Measurements from ENCODE around the gene PLCL1. TPM values are rescaled to one million over a fixed set of nuclear protein-coding genes. Genes with fewer than 3 reads are reported as not detected.
A peak's percentile ranks its signal among the peaks of the same experiment; 100 is the strongest.

The PLCL1 gene
- total RNA-seq, 3 donors from 2014 or later (not counting 1 experiment from before 2014, with no cell fraction given): 0.86 to 2.8 (median 1.1) TPM

DNA sequence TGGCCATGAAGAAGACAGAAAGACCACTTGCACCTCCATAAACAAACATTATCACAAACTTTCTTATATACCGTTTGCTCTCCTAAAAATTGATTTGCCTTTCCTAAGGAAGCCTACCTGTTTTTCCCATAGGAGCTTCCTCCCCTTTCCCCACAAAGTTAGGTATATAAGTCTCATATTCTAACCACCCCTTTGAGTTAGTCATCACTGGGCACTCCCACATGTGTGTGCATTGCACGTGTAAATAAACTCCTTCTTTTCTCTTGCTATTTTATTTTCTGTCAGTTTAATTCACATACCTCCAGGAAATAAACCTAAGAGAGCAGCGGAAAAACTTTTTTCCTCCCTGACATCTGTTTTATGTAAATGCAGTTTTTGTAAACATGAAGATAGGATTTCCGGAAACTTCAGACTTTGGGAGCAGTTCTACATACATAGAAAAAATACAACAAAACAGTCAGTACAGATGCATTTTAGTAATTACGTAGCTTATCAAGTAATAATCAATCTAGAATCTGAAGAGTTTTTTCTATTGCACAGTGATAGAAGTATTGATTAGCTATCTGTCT is 46.6 kb downstream of the PLCL1 start:
- Mint-ChIP-seq H3K4me3 (no peak overlapping the region), H3K36me3 (no peaks in the 10 kb centered on the region), H3K27me3 (ENCODE audit: low read depth in 2 of 2) (peaks cover 2 to 27% of the 10 kb centered on the region in 2 donors), H3K9me3 (no peaks in the 10 kb centered on the region), H3K4me1 (no peaks in the 10 kb centered on the region), H3K27ac (no peak overlapping the region)
- TF ChIP-seq, protein P1, sequence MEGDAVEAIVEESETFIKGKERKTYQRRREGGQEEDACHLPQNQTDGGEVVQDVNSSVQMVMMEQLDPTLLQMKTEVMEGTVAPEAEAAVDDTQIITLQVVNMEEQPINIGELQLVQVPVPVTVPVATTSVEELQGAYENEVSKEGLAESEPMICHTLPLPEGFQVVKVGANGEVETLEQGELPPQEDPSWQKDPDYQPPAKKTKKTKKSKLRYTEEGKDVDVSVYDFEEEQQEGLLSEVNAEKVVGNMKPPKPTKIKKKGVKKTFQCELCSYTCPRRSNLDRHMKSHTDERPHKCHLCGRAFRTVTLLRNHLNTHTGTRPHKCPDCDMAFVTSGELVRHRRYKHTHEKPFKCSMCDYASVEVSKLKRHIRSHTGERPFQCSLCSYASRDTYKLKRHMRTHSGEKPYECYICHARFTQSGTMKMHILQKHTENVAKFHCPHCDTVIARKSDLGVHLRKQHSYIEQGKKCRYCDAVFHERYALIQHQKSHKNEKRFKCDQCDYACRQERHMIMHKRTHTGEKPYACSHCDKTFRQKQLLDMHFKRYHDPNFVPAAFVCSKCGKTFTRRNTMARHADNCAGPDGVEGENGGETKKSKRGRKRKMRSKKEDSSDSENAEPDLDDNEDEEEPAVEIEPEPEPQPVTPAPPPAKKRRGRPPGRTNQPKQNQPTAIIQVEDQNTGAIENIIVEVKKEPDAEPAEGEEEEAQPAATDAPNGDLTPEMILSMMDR (IDR thresholded peaks at IDR 0.05): no peak
- intact Hi-C loops (cut with micrococcal nuclease): no loop called here
- ATAC-seq (no peak), DNase-seq (no peak)
- Histone ChIP-seq H3K4me1 (ENCODE audit: control insufficient read depth, insufficient read depth, low read length) (no peaks in the 10 kb centered on the region), H3K27me3 (ENCODE audit: control insufficient read depth, insufficient read depth, low read length) (no peaks in the 10 kb centered on the region), H3K9me3 (ENCODE audit: control insufficient read depth, insufficient read depth, low read length) (no peaks in the 10 kb centered on the region), H3K4me3 (ENCODE audit: low read length) (no peak overlapping the region), H3K27ac (ENCODE audit: low read length) (no peak overlapping the region), H3K36me3 (ENCODE audit: control insufficient read depth, insufficient read depth, low read length) (no peaks in the 10 kb centered on the region)
- 91% methylated on average over 2 of the region's 5 CpGs for whole genome bisulfite sequencing (ENCODE audit: insufficient coverage)

DNA sequence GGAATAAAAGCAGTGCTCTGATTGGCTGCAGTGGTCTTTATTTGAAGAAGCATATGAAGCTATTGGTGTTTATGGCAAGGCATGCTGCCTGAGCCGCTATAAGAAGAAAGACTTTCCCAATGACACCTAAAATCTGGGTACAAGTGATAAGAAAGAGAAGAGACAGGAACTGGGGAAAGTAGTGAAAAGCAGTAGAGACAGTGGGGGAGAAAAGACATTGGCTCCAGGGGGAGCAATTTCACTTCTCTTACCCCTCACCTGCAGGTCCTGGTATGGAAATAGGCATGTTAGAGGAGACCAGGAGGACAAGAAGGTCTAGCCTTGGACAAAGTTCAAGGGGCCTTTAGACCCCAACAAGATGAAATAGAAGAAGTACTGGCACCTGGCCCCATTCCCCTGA is 47.1 kb downstream of the PLCL1 start:
- Histone ChIP-seq H3K4me1 (ENCODE audit: control insufficient read depth, insufficient read depth, low read length) (no peaks in the 10 kb centered on the region), H3K9me3 (ENCODE audit: control insufficient read depth, insufficient read depth, low read length) (no peaks in the 10 kb centered on the region), H3K27me3 (ENCODE audit: control insufficient read depth, insufficient read depth, low read length) (no peaks in the 10 kb centered on the region), H3K27ac (ENCODE audit: low read length) (no peak overlapping the region), H3K36me3 (ENCODE audit: control insufficient read depth, insufficient read depth, low read length) (no peaks in the 10 kb centered on the region), H3K4me3 (ENCODE audit: low read length) (no peak overlapping the region)
- TF ChIP-seq, protein P1 (IDR thresholded peaks at IDR 0.05): no peak
- H3K27ac Mint-ChIP-seq: no peak overlapping the region
- no peaks in the 10 kb centered on the region for H3K36me3 Mint-ChIP-seq
- H3K4me1 Mint-ChIP-seq: no peaks in the 10 kb centered on the region
- WGBS (ENCODE audit: insufficient coverage): no CpG with 5 or more reads among the region's 1 CpG
- peaks cover 0 to 22% of the 10 kb centered on the region in 2 donors for H3K27me3 Mint-ChIP-seq (ENCODE audit: low read depth in 2 of 2)
- H3K4me3 Mint-ChIP-seq: no peak overlapping the region
- no peaks in the 10 kb centered on the region for H3K9me3 Mint-ChIP-seq
- intact Hi-C loops (cut with micrococcal nuclease): no loop called here
- DNase-seq (peak in 1 of 2 donors; percentile 47), ATAC-seq (no peak)

DNA sequence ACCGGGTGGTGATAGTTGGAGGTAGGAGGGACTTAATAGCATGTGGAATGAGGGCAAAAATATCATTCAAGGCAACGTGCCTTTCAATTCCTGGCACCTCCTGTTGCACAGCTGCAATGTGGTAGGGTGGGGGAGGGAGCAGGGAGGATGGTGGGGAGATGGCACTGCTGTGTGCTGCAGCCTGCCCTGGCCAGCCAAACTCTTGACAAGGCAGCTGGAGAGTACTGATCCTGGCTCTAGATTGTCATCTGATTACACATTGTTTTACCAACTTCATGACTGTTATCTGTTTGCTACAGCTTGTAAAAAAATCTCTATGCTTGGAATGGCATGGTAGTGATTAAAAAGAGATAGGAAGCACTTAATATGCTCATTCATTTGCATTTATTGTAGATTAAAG is 47.7 kb downstream of the PLCL1 start:
- DNase-seq: no peak
- Mint-ChIP-seq H3K27ac (no peak overlapping the region), H3K9me3 (no peaks in the 10 kb centered on the region), H3K4me3 (no peak overlapping the region), H3K36me3 (no peaks in the 10 kb centered on the region), H3K4me1 (no peaks in the 10 kb centered on the region), H3K27me3 (ENCODE audit: low read depth in 2 of 2) (peaks cover 0 to 21% of the 10 kb centered on the region in 2 donors)
- TF ChIP-seq, protein P1 (IDR thresholded peaks at IDR 0.05): no peak
- no peaks in the 10 kb centered on the region for H3K27me3 ChIP-seq (ENCODE audit: control insufficient read depth, insufficient read depth, low read length)
- 57% methylated on average over 2 of the region's 2 CpGs for WGBS (ENCODE audit: insufficient coverage)
- ATAC-seq: no peak
- H3K9me3 ChIP-seq (ENCODE audit: control insufficient read depth, insufficient read depth, low read length): no peaks in the 10 kb centered on the region
- no peaks in the 10 kb centered on the region for H3K36me3 ChIP-seq (ENCODE audit: control insufficient read depth, insufficient read depth, low read length)
- no peak overlapping the region for H3K4me3 ChIP-seq (ENCODE audit: low read length)
- H3K27ac ChIP-seq (ENCODE audit: low read length): no peak overlapping the region
- intact Hi-C loops (cut with micrococcal nuclease): no loop called here
- no peaks in the 10 kb centered on the region for H3K4me1 ChIP-seq (ENCODE audit: control insufficient read depth, insufficient read depth, low read length)

DNA sequence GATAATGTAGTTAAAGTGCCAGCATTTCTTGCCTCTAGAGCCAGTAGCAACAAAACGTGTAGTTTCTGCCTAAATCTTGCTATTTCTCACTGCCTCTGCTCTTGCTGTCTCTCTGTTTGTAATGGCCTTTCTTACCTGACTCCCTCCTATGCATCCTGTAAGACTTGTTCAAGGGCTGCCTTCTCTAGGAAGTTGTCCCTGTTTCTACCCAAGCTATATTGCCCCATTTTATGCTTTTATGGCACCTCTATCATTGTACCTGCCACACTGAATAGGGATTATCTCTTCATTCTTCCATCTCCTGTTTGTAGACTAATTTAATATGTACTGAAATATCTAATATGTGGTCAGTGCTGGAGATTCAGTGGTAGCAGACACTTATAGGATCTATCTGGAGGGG is 49.2 kb downstream of the PLCL1 start:
- DNase-seq: no peak
- TF ChIP-seq, protein P1 (IDR thresholded peaks at IDR 0.05): no peak
- H3K9me3 ChIP-seq (ENCODE audit: control insufficient read depth, insufficient read depth, low read length): no peaks in the 10 kb centered on the region
- H3K36me3 ChIP-seq (ENCODE audit: control insufficient read depth, insufficient read depth, low read length): no peaks in the 10 kb centered on the region
- no peak for ATAC-seq
- no peaks in the 10 kb centered on the region for H3K4me1 Mint-ChIP-seq
- H3K27me3 Mint-ChIP-seq (ENCODE audit: low read depth in 2 of 2): peaks cover 0 to 13% of the 10 kb centered on the region in 2 donors
- H3K4me3 ChIP-seq (ENCODE audit: low read length): no peak overlapping the region
- H3K27ac ChIP-seq (ENCODE audit: low read length): no peak overlapping the region
- no peak overlapping the region for H3K4me3 Mint-ChIP-seq
- H3K27ac Mint-ChIP-seq: no peak overlapping the region
- no peaks in the 10 kb centered on the region for H3K4me1 ChIP-seq (ENCODE audit: control insufficient read depth, insufficient read depth, low read length)
- 65% methylated on average over 1 of the region's 1 CpG for WGBS (ENCODE audit: insufficient coverage)
- no peaks in the 10 kb centered on the region for H3K9me3 Mint-ChIP-seq
- no peaks in the 10 kb centered on the region for H3K27me3 ChIP-seq (ENCODE audit: control insufficient read depth, insufficient read depth, low read length)
- H3K36me3 Mint-ChIP-seq: no peaks in the 10 kb centered on the region
- intact Hi-C loops (cut with micrococcal nuclease): no loop called here
